T47D (cell line): ENCODE measurements around the gene SLC26A2.
A peak's percentile ranks its signal among the peaks of the same experiment; 100 is the strongest.

Experiments used
- DNase-seq, 2 experiments: peaks; one replicate each; pipeline versions ENCODE4 v3.0.0 to v3.0.0-alpha.2; 2011 to 2012; ENCODE audit warnings: low read depth in 1 of 2, low spot score in 1 of 2
- JUND ChIP-seq: IDR thresholded peaks from 2 replicates; pipeline ENCODE4 v1.6.1; 2012; ENCODE audit warnings: low read depth
- in situ Hi-C: cut with HindIII; loops from 2 replicates; pipeline ENCODE4 v1.10.0; 2016; ENCODE audit warnings: low sequenced_read_pairs, low pct_unique_long_range_greater_than_20kb

Gene SLC26A2

DNA sequence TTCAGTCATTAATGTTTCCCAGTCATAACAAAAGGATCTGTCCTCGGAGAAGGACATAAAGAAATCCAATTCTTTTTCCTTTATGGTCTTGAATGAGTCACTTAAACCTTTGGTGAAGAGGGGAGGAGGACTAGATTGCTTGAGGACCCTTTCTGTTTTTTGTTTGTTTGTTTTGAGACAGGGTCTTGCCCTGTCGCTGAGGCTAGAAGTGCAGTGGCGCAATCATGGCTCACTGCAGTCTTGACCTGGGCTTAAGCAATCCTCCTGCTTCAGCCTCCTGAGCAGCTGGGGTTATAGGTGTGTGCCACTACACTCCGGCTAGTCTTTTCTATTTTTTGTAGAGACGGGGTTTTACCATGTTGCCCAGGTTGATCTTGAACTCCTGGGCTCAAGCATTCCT lies 27.6 kb downstream of the SLC26A2 start:
- TF ChIP-seq JUND = no peak
- in situ Hi-C loops = no loop called here
- no peak for DNase-seq

DNA sequence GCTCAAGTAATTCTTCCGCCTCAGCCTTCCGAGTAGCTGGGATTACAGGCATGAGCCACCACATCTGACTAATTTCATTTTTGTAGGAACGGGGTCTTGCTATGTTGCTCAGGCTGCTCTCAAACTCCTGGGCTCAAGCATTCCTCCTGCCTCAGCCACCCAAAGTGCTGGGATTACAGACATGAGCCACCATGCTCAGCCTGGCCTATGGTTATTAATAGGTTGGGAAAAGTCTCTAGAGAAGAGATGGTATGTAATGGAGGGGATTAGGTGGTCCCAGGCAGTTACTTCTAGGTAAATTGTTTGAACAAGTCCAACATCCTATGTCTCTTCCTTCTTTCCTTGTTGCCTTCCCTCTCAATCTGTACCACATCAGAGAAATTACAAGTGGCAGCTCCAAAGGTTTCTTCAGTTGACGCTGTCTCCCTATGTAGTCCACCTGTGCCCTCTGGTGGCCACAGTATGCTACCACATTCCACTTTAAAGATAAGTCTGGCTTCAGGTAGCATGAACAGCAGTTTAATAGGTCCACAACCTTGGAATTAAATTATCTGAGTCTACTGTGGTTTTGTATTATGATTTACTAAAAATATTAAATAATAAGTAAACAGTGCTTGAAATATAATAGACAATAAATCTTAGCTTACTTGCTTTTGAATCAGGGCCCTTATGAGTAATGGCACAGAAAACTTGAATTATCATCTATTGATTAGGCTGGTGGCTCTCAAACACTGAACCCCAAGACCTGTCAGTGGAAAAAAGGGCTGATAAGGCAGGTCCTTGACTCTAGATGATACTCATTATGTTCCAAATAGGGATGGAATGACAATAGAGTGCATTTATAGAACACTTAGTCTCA lies 30.2 kb downstream of the SLC26A2 start:
- peak; percentile 62 to 90 for DNase-seq
- in situ Hi-C loops = no loop called here
- TF ChIP-seq JUND = no peak

DNA sequence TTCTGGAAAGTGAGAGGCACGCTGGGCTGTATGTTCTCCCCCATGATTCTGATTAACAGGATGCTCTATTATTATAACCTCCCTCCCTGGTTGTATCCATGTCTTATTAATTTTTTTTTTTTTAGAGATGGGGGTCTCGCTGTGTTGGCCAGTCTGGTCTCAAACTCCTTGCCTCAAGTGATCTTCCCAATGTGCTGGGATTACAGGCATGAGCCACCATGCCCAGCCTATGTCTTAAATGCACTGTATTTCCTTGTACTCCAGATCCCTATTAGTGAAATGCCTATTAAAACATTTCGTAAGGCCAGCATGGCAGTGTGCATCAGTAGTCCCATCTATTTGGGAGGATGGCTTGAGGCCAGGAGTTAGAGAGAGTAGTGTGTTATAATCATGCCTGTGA lies 32.9 kb downstream of the SLC26A2 start:
- in situ Hi-C loops = no loop called here
- DNase-seq = peak in 1 of 2 experiments; percentile 37
- no peak for TF ChIP-seq JUND

DNA sequence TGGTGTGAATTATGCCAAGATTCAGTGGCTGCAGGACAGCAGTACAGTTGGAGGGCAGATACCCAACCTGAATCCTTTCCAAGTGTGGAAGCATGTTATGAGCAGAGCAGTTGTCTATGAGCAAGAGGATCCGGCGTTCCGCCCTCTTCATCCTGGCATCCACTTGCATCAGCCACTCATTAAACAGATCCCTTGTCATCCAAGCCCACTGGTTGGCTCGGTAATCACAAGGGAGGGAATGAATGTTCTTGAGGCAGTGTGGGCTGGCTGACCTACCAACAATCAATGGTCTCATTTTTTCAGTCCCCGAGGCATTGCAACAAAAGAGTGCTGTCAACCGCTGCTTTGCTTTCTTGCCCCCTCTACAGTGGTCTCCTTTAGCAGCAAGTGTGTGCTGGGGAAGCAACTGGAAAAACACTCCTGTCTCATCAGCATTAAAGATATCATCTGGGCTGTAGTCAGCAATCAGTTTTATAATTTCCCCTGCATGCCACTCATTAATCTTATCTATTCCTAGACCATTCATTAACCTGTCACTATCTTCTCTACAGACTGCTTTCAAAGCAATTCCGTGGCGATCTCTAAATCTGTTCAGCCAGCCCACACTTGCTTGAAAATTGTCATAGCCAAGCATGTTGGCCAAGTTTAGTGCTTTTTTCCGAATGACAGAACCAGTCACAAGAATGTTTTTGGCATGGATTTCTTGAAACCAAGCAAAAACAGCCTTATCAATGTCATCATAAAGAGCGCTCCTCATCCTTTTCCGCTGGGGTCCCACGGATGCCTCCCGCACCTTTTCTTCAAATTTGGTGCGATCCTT lies 35.0 kb downstream of the SLC26A2 start:
- in situ Hi-C loops = no loop called here
- TF ChIP-seq JUND = no peak
- peak in 1 of 2 experiments; percentile 32 for DNase-seq

DNA sequence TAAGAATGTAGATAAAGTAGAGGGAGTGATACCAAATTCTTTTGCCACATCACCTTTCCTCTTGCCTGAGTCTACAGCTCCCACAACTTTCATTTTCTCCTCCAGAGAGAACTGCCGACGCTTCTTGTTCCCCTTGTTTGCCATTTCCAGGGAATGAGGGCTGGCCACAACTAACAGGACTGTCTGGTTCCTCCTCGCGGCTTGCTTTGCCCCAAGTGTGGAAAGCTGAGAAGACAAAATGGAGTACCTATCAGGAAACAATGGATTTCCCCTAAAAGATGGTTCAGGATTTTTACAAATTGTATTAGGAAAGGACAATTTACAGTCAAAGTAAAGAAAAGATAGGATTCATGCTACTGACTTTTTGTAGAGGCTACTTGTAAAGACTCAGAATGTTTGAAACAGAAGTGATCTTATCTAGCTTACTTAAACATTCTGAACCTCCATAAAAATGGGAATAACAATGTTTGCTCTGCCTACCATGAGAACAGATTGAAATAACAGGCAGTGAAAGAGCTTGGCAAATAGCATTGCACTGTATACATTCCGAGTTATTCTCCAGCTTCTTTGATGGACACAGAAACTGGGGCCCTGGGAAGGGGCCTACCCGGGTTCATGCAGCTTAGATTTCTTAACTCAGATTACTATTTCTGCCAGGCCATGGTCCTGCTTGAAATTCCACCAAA lies 35.8 kb downstream of the SLC26A2 start:
- DNase-seq = peak; percentile 55 to 91
- no peak for TF ChIP-seq JUND
- in situ Hi-C loops = no loop called here

DNA sequence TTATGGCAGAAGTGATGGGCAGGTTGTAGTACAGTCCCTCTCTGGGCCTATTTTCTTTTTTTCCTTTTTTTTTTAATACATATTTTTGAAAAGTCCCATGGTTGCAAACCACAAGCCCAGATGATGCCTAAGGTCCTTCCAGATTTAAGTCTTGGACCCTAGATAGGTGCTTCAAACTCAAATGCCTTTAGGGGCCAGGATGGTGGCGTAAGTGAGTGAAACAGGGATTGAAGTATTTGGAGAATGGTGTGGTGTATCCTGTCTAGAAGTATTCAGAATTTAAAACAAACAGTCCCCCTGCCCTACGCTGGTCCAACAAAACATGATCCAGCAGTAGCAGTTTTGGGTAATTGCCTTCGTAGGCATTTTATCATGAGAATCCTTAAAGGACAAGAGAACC lies 37.7 kb downstream of the SLC26A2 start:
- no peak for DNase-seq
- no peak for TF ChIP-seq JUND
- in situ Hi-C loops = no loop called here

DNA sequence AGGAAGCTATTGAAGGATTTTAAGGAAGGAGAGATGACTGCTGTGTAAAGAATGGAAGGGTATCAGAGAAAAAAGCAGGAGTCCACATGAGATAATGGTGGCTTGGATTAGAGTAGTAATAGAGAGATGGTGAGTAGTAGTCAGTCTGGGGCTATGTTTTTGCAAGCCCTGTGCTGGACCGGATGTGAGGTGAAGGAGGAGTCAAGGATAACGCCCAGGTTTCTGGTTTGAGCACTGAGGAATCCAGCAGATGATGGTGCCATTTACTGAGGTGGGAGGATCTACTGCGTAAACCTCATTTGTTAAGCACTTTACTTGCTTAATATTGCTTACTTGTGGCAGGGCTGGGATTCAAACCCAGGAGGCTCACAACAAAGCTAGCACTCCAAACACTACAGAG lies 38.8 kb downstream of the SLC26A2 start:
- no peak for TF ChIP-seq JUND

DNA sequence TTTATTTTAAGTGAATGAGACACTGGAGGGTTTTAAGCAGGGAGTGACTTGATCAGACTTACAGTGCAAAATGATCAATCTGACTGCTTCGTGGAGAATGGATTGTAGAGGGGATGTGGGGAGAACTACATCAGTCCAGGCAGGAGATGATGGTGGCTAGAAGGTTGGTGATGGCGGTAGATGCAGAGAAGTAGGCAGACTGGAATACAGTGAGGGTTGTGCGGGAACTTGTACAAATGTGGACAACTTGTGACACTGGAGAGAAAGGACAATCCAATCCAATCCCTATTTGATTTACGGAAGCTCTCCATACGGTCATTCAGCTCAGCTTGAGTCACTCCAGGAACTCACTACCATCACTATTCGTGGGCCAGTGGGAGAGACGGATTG lies 39.3 kb downstream of the SLC26A2 start:
- DNase-seq = no peak
- in situ Hi-C loops = no loop called here
- TF ChIP-seq JUND = no peak

More for the DNA sequence above, 38.8 kb downstream of the SLC26A2 start:
- no peak for DNase-seq
- in situ Hi-C loops = no loop called here

DNA sequence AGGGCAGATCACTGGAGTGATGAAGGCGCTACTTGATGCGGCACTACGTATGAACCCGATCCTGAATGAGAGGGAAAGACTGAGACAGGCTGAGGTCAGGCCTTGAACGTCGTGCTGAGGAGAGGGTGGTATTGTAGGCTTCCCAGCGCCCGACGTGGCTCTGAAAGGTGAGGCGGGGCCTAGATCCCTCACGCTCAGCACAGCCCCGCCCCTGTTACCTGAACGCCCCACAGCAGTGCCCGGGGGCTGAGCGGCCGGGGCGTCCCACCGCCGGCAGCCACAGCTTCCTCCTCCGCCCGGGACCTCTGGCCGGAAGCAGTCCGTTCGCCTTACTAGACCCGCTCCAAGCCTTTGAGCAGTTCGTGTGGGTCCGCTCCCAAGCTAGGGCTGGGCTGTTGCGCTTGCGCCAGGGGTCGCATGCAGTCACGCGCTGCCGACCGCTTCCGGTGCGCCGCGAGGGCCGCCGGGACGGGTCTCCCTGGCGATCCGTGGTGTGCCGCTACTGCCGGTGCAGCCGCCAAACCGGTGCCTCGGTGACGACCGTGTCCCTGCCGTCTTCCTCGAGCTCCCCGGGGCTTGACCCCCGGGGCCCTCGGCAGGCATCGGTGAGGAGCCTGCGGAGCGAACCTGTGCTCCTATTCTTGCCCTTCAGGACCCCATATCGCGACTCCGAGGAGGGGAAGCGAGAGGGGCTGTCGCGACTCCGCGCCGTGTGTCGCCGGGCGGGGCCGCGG lies 39.9 kb downstream of the SLC26A2 start, which contains the start of the genes HMGXB3 and TIGD6:
TSS of gene HMGXB3 (plus strand) at position 484 of the 734 bp plus-strand sequence. CDS start 4,114 bp downstream, outside the sequence.
TSS of gene TIGD6 (minus strand) at position 399 of the 734 bp plus-strand sequence. CDS start 4,306 bp downstream, outside the sequence.
- peak; percentile 93 to 95 for DNase-seq
- in situ Hi-C loops = no loop called here
- no peak for TF ChIP-seq JUND

DNA sequence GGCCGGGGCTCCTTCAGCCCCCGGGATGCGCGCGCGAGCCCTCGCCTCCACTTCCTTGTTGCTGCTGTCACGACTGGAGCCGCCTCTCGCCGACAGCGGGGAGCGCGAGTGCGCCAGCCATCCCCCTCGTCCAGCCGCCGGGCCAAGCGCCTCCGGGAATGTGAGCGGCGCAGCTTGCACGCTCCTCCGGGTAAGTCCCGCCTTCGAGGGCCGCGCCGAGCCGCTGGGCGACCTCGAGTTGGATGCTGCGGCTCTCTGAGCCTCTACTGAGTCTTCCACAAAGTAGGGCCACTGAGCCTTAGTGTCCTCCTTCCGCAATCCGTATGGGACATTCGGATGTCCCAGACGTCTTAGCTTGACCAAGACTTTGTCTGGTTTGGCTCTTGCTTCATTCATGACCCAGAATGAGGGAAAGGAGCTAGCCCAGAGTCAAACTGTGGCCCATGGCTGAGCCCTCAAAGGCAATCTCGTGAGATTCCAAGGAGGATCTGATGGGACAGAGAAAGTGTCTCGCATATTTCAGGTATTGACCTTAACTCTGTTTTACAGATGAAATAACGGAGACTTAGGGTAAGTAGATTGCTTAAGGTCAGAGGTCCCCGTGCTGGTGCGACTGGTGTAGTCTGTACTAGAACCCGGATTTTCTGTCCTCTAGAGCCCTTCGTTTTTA lies 40.6 kb downstream of the SLC26A2 start:
- DNase-seq = peak in 1 of 2 experiments; percentile 44
- in situ Hi-C loops = no loop called here
- no peak for TF ChIP-seq JUND
